Measurements from ENCODE around the gene MYT1. TPM values are rescaled to one million over a fixed set of nuclear protein-coding genes. Genes with fewer than 3 reads are reported as not detected.

The MYT1 gene
- total and polyA plus RNA-seq, 2 experiments from 2014 or later: 0.03 to 0.06 TPM

- Histone ChIP-seq H3K36me3 (replicated peaks; ENCODE audit: insufficient read depth, low read depth) (no peaks in the 10 kb centered on the region), H3K27ac (no peak overlapping the region), H4K20me1 (ENCODE audit: insufficient read depth, poor library complexity, severe bottlenecking) (no peaks in the 10 kb centered on the region)
Measured at GRCh38 chr20:64168381-64169090, 4.3 kb downstream of the MYT1 start.

GRCh38 chr20:64169091-64169560 is 4.9 kb downstream of the MYT1 start:
- Histone ChIP-seq H2AFZ (no peak overlapping the region), H3K4me3 (no peak overlapping the region), H3K4me2 (no peak overlapping the region), H4K20me1 (ENCODE audit: insufficient read depth, poor library complexity, severe bottlenecking) (no peaks in the 10 kb centered on the region), H3K27me3 (peaks cover 15% of the 10 kb centered on the region), H3K27ac (no peak overlapping the region), H3K79me2 (no peaks in the 10 kb centered on the region), H3K9me3 (ENCODE audit: low read depth) (no peaks in the 10 kb centered on the region), H3K36me3 (replicated peaks; ENCODE audit: insufficient read depth, low read depth) (no peaks in the 10 kb centered on the region), H3K4me1 (ENCODE audit: insufficient read depth) (no peaks in the 10 kb centered on the region), H3K9me2 (replicated peaks; ENCODE audit: insufficient read depth) (no peaks in the 10 kb centered on the region)
- no peak for TF ChIP-seq EZH2phosphoT487 (IDR thresholded peaks at IDR 0.05; ENCODE audit: low read depth, severe bottlenecking, unreplicated experiment)
- TF ChIP-seq CTCF (IDR thresholded peaks at IDR 0.05; ENCODE audit: poor library complexity): no peak
- no peak for TF ChIP-seq EZH2 (IDR thresholded peaks at IDR 0.05; ENCODE audit: borderline replicate concordance)
- no peak for DNase-seq (ENCODE audit: low spot score)
- WGBS (ENCODE audit: low lambda C conversion rate, missing lambda C conversion rate): 97% methylated on average over 10 of the region's 10 CpGs

More at GRCh38 chr20:64168381-64169090, 4.3 kb downstream of the MYT1 start:
- Histone ChIP-seq H3K9me3 (ENCODE audit: low read depth) (no peaks in the 10 kb centered on the region), H3K9me2 (replicated peaks; ENCODE audit: insufficient read depth) (no peaks in the 10 kb centered on the region), H2AFZ (no peak overlapping the region), H3K4me1 (ENCODE audit: insufficient read depth) (no peaks in the 10 kb centered on the region), H3K79me2 (no peaks in the 10 kb centered on the region), H3K4me3 (no peak overlapping the region), H3K4me2 (no peak overlapping the region), H3K27me3 (peaks cover 21% of the 10 kb centered on the region)
- TF ChIP-seq CTCF (IDR thresholded peaks at IDR 0.05; ENCODE audit: poor library complexity) (no peak), EZH2 (IDR thresholded peaks at IDR 0.05; ENCODE audit: borderline replicate concordance) (no peak), EZH2phosphoT487 (IDR thresholded peaks at IDR 0.05; ENCODE audit: low read depth, severe bottlenecking, unreplicated experiment) (no peak)
- WGBS (ENCODE audit: low lambda C conversion rate, missing lambda C conversion rate): 75% methylated on average over 12 of the region's 12 CpGs
- DNase-seq (ENCODE audit: low spot score): no peak

GRCh38 chr20:64171211-64171610 is 7.0 kb downstream of the MYT1 start:
- Histone ChIP-seq H3K79me2 (no peaks in the 10 kb centered on the region), H3K27me3 (peaks cover under 1% of the 10 kb centered on the region), H3K36me3 (replicated peaks; ENCODE audit: insufficient read depth, low read depth) (no peaks in the 10 kb centered on the region), H2AFZ (no peak overlapping the region), H3K4me3 (no peak overlapping the region), H3K9me2 (replicated peaks; ENCODE audit: insufficient read depth) (no peaks in the 10 kb centered on the region), H3K4me1 (ENCODE audit: insufficient read depth) (no peaks in the 10 kb centered on the region), H3K9me3 (ENCODE audit: low read depth) (no peaks in the 10 kb centered on the region), H4K20me1 (ENCODE audit: insufficient read depth, poor library complexity, severe bottlenecking) (no peaks in the 10 kb centered on the region), H3K27ac (no peak overlapping the region), H3K4me2 (no peak overlapping the region)
- 74% methylated on average over 8 of the region's 8 CpGs for WGBS (ENCODE audit: low lambda C conversion rate, missing lambda C conversion rate)
- TF ChIP-seq CTCF (IDR thresholded peaks at IDR 0.05; ENCODE audit: poor library complexity) (no peak), EZH2 (IDR thresholded peaks at IDR 0.05; ENCODE audit: borderline replicate concordance) (no peak), EZH2phosphoT487 (IDR thresholded peaks at IDR 0.05; ENCODE audit: low read depth, severe bottlenecking, unreplicated experiment) (no peak)
- DNase-seq (ENCODE audit: low spot score): no peak

Data from hepatocyte (in vitro differentiated cells).